Tibial artery (tissue), 4 donors: ENCODE results near the gene TMEM92.

Experiments used
- DNase-seq, 2 donors: peaks; one replicate each; pipeline ENCODE4 v3.0.0-alpha.2; 2019
- H3K27ac ChIP-seq, 2 donors: fragments of 200-600 bp; sonication (generic) in 1 of 2; 1 replicate in 1 of 2; 2 replicates in 1 of 2; pipeline ENCODE4 v1.5.1; 2018 to 2019; ENCODE audit warnings: mild to moderate bottlenecking in 1 of 2
- H3K27me3 ChIP-seq, 2 donors: fragments of 200-600 bp; sonication (generic) in 1 of 2; one replicate each; pipeline versions ENCODE4 v1.5.1 to v1.6.0; 2016 to 2019
- H3K36me3 ChIP-seq, 3 donors: fragments of 200-600 bp; sonication (generic) in 2 of 3; one replicate each; pipeline ENCODE4 v1.5.1; 2016 to 2019; ENCODE audit warnings: mild to moderate bottlenecking in 2 of 3
- H3K4me1 ChIP-seq, 4 donors: fragments of 200-600 bp; sonication (generic) in 2 of 4; 1 replicate in 3 of 4; 2 replicates in 1 of 4; pipeline ENCODE4 v1.5.1; 2016 to 2019
- H3K4me3 ChIP-seq, 2 donors: fragments of 200-600 bp; sonication (generic) in 1 of 2; 1 replicate in 1 of 2; 2 replicates in 1 of 2; pipeline ENCODE4 v1.5.1; 2018 to 2019; ENCODE audit warnings: mild to moderate bottlenecking in 2 of 2
- H3K9me3 ChIP-seq, 3 donors: fragments of 200-600 bp; sonication (generic) in 1 of 3; one replicate each; pipeline ENCODE4 v1.5.1; 2016 to 2019
- intact Hi-C: fragments of 100-400 bp; cut with DNase I; formaldehyde crosslinking; loops from one replicate; pipeline ENCODE4 v1.15.0; 2023; ENCODE audit warnings: low total_unique reads
- TF ChIP-seq, protein P1 (sequence below), 2 experiments: fragments of 200-600 bp in 1 of 2; fragments of 450-650 bp in 1 of 2; IDR thresholded peaks; one replicate each; pipeline ENCODE4 v1.5.1; 2017 to 2019; ENCODE audit warnings: antibody characterized with exemption in 2 of 2, mild to moderate bottlenecking in 1 of 2, moderate library complexity in 1 of 2

The TMEM92 gene

DNA sequence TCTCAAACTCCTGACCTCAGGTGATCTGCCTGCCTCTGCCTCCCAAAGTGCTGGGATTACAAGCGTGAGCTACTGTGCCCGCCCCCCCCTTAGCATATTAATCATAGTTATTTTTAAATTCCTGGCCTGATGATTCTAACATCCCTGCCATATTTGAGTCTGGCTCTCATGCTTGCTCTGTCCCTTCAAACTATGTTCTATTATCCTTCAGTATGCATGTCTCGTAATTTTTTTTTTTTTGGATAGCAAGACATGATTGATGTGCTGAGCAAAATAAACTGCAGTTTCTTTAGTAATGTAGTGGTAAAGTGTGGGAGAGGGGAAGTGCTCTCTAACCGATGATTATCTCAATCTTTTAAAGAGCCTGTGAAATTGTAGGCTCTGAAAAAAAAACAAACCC lies 34.3 kb upstream of the TMEM92 start:
- Histone ChIP-seq H3K36me3 (no peaks in the 10 kb centered on the region), H3K27ac (peak overlapping the region in 1 of 2 donors; percentile 36), H3K4me3 (no peak overlapping the region), H3K27me3 (no peaks in the 10 kb centered on the region), H3K4me1 (peaks cover 0 to 30% (median 17%) of the 10 kb centered on the region in 4 donors), H3K9me3 (peaks cover 0 to under 1% (median 0%) of the 10 kb centered on the region in 3 donors)
- intact Hi-C loops = no loop called here
- TF ChIP-seq, protein P1, sequence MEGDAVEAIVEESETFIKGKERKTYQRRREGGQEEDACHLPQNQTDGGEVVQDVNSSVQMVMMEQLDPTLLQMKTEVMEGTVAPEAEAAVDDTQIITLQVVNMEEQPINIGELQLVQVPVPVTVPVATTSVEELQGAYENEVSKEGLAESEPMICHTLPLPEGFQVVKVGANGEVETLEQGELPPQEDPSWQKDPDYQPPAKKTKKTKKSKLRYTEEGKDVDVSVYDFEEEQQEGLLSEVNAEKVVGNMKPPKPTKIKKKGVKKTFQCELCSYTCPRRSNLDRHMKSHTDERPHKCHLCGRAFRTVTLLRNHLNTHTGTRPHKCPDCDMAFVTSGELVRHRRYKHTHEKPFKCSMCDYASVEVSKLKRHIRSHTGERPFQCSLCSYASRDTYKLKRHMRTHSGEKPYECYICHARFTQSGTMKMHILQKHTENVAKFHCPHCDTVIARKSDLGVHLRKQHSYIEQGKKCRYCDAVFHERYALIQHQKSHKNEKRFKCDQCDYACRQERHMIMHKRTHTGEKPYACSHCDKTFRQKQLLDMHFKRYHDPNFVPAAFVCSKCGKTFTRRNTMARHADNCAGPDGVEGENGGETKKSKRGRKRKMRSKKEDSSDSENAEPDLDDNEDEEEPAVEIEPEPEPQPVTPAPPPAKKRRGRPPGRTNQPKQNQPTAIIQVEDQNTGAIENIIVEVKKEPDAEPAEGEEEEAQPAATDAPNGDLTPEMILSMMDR (IDR thresholded peaks at IDR 0.05) = no peak
- DNase-seq = no peak

DNA sequence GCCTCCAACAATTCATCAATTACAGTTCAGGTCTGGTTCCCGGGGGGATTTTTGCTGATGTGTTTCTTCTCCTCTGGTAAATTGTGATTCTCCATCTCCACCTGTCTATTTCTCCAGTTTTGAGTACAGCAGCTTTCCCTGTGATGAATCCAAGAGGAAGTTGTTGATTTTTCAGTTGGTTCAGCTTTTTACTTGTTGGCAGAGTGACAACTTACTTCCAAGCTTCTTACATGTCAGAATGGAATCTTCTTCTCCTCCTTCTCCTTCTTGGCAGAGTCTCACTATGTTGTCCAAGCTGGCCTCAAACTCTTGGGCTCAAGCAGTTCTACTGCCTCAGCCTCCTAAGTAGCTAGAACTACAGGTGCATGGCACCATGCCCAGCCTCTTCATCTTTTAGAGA lies 33.4 kb upstream of the TMEM92 start:
- intact Hi-C loops = no loop called here
- Histone ChIP-seq H3K4me3 (no peak overlapping the region), H3K4me1 (peaks cover 0 to 30% (median 17%) of the 10 kb centered on the region in 4 donors), H3K36me3 (no peaks in the 10 kb centered on the region), H3K27me3 (no peaks in the 10 kb centered on the region), H3K9me3 (no peaks in the 10 kb centered on the region), H3K27ac (peak overlapping the region in 1 of 2 donors; percentile 9)
- TF ChIP-seq, protein P1 (IDR thresholded peaks at IDR 0.05) = no peak
- DNase-seq = no peak

DNA sequence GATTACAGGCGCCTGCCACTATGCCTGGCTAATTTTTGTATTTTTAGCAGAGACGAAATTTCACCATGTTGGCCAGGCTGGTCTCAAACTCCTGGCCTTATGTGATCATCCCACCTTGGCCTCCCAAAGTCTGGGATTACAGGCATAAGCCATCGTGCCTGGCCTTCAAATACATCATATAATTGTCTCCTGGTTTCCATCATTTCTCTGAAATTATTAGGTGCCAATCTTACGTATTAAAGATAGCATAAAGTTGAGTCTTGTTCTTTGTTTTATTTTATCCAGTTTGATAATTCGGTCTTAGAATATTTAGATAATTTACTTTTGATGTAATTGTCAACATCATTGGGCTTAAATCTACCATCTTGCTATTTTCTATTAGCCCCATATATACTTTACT lies 32.8 kb upstream of the TMEM92 start:
- DNase-seq = no peak
- no peak overlapping the region for H3K4me3 ChIP-seq
- H3K4me1 ChIP-seq = peaks cover 0 to 27% (median 16%) of the 10 kb centered on the region in 4 donors
- peak overlapping the region in 1 of 2 donors; percentile 9 for H3K27ac ChIP-seq
- H3K36me3 ChIP-seq = no peaks in the 10 kb centered on the region
- H3K27me3 ChIP-seq = no peaks in the 10 kb centered on the region
- H3K9me3 ChIP-seq = no peaks in the 10 kb centered on the region
- intact Hi-C loops = no loop called here
- TF ChIP-seq, protein P1 (IDR thresholded peaks at IDR 0.05) = no peak

DNA sequence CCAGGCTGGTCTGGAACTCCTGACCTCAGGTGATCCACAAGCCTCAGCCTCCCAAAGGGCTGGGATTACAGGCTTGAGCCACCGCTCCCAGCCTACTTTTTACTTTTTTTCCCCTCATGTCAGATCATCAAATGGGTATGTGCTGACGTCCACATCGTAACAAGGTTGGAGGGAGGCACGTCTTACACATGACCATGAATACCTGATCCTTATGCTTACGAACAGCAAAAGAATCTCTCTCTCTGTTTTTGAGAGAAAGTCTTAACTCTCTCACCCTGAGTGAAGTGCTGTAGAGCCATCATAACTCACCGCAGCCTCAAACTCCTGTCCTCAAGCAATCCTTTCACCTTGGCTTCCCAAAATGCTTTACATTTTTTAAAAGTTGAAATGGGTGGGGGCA lies 29.5 kb upstream of the TMEM92 start:
- H3K36me3 ChIP-seq = no peaks in the 10 kb centered on the region
- intact Hi-C loops = no loop called here
- H3K9me3 ChIP-seq = no peaks in the 10 kb centered on the region
- no peak overlapping the region for H3K27ac ChIP-seq
- H3K27me3 ChIP-seq = no peaks in the 10 kb centered on the region
- no peak for DNase-seq
- peaks cover 0 to 16% (median 11%) of the 10 kb centered on the region in 4 donors for H3K4me1 ChIP-seq
- TF ChIP-seq, protein P1 (IDR thresholded peaks at IDR 0.05) = no peak
- H3K4me3 ChIP-seq = no peak overlapping the region

DNA sequence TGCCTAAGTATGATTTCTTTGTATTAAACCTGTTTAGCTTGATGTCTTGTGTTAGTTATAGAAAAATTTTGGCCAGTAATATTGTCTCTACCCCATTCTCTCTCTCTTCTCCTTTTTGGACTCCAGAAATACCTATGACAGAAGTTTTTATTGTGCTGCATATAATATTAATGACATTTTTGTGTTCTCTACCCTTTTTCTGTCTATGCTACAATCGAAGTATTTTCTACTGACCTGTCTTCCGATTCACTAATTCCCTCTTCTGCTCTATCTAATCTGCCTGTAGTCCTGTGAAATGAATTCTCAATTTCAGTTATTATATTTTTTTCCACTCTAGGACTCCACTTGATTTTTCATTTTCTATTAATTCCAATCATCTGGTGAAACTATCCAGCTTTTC lies 26.0 kb upstream of the TMEM92 start:
- intact Hi-C loops = no loop called here
- H3K9me3 ChIP-seq = no peaks in the 10 kb centered on the region
- no peak overlapping the region for H3K27ac ChIP-seq
- DNase-seq = no peak
- no peaks in the 10 kb centered on the region for H3K27me3 ChIP-seq
- no peak overlapping the region for H3K4me3 ChIP-seq
- no peaks in the 10 kb centered on the region for H3K36me3 ChIP-seq
- no peaks in the 10 kb centered on the region for H3K4me1 ChIP-seq
- TF ChIP-seq, protein P1 (IDR thresholded peaks at IDR 0.05) = no peak

DNA sequence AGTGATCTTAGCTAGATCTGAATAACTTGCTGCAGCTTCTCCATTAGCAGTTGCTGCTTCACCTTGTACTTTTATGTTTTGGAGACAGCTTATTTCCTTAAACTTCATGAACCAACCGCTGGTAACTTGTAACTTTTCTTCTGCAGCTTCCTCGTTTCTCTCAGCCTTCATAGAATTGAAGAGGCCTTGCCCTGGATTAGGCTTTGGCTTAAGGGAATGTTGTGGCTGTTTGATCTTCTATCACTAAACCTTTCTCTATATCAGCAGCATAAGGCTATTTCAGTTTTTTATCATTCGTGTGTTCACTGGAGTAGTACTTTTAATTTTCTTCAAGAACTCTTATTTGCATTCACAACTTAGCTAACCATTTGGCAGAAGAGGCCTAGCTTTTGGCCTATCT lies 21.5 kb upstream of the TMEM92 start:
- intact Hi-C loops = no loop called here
- TF ChIP-seq, protein P1 (IDR thresholded peaks at IDR 0.05) = no peak
- Histone ChIP-seq H3K4me3 (no peak overlapping the region), H3K27ac (no peak overlapping the region), H3K9me3 (no peaks in the 10 kb centered on the region), H3K4me1 (peaks cover 0 to 10% (median 6%) of the 10 kb centered on the region in 4 donors), H3K27me3 (no peaks in the 10 kb centered on the region), H3K36me3 (no peaks in the 10 kb centered on the region)
- no peak for DNase-seq
